Tibial artery (tissue), 4 donors: Measurements from ENCODE around the gene WDR48.
A peak's percentile ranks its signal among the peaks of the same experiment; 100 is the strongest.

Experiments used
- DNase-seq, 2 donors: peaks; one replicate each; pipeline ENCODE4 v3.0.0-alpha.2; 2019
- H3K27ac ChIP-seq, 2 donors: fragments of 200-600 bp; sonication (generic) in 1 of 2; 1 replicate in 1 of 2; 2 replicates in 1 of 2; pipeline ENCODE4 v1.5.1; 2018 to 2019; ENCODE audit warnings: mild to moderate bottlenecking in 1 of 2
- H3K27me3 ChIP-seq, 2 donors: fragments of 200-600 bp; sonication (generic) in 1 of 2; one replicate each; pipeline versions ENCODE4 v1.5.1 to v1.6.0; 2016 to 2019
- H3K36me3 ChIP-seq, 3 donors: fragments of 200-600 bp; sonication (generic) in 2 of 3; one replicate each; pipeline ENCODE4 v1.5.1; 2016 to 2019; ENCODE audit warnings: mild to moderate bottlenecking in 2 of 3
- H3K4me1 ChIP-seq, 4 donors: fragments of 200-600 bp; sonication (generic) in 2 of 4; 1 replicate in 3 of 4; 2 replicates in 1 of 4; pipeline ENCODE4 v1.5.1; 2016 to 2019
- H3K4me3 ChIP-seq, 2 donors: fragments of 200-600 bp; sonication (generic) in 1 of 2; 1 replicate in 1 of 2; 2 replicates in 1 of 2; pipeline ENCODE4 v1.5.1; 2018 to 2019; ENCODE audit warnings: mild to moderate bottlenecking in 2 of 2
- H3K9me3 ChIP-seq, 3 donors: fragments of 200-600 bp; sonication (generic) in 1 of 3; one replicate each; pipeline ENCODE4 v1.5.1; 2016 to 2019
- intact Hi-C: fragments of 100-400 bp; cut with DNase I; formaldehyde crosslinking; loops from one replicate; pipeline ENCODE4 v1.15.0; 2023; ENCODE audit warnings: low total_unique reads
- TF ChIP-seq, protein P1 (sequence below), 2 experiments: fragments of 200-600 bp in 1 of 2; fragments of 450-650 bp in 1 of 2; IDR thresholded peaks; one replicate each; pipeline ENCODE4 v1.5.1; 2017 to 2019; ENCODE audit warnings: antibody characterized with exemption in 2 of 2, mild to moderate bottlenecking in 1 of 2, moderate library complexity in 1 of 2

WDR48 gene

DNA sequence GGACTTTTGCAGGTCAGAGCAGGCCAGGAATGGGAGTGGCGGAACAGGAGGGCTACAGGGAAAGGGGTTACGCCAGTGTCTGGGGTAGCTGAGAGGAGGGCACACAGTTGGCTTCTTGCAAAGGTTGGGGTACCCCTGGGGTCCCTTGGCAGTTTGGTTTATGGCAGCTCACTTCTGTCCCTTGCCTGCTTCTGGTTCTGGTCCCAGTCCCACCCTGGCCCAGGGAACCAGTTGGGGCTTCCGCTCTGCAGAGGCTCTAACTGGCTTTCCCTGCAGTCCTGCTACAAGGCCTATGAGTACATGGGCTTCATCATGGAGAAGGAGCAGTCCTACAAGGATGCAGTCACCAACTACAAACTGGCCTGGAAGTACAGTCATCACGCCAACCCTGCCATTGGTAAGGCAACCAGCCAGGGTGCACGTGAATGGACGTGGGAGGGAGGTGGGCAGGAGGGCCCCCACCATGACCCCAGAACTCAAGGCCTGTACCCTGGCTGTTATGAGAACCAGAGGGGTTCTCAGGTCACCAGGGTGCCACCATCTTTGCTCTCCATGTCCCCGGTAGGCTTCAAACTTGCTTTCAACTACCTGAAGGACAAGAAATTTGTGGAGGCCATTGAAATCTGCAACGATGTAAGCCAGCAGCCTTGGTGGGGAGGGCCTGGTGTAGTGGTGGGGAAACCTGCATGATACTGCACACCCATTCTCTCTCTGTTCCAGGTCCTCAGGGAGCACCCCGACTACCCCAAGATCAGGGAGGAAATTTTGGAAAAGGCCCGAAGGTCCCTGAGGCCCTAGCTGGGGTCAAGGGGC is 86.4 kb downstream of the WDR48 start:
- H3K36me3 ChIP-seq: peaks cover 13 to 71% (median 40%) of the 10 kb centered on the region in 3 donors
- intact Hi-C loops: no loop called here
- TF ChIP-seq, protein P1, sequence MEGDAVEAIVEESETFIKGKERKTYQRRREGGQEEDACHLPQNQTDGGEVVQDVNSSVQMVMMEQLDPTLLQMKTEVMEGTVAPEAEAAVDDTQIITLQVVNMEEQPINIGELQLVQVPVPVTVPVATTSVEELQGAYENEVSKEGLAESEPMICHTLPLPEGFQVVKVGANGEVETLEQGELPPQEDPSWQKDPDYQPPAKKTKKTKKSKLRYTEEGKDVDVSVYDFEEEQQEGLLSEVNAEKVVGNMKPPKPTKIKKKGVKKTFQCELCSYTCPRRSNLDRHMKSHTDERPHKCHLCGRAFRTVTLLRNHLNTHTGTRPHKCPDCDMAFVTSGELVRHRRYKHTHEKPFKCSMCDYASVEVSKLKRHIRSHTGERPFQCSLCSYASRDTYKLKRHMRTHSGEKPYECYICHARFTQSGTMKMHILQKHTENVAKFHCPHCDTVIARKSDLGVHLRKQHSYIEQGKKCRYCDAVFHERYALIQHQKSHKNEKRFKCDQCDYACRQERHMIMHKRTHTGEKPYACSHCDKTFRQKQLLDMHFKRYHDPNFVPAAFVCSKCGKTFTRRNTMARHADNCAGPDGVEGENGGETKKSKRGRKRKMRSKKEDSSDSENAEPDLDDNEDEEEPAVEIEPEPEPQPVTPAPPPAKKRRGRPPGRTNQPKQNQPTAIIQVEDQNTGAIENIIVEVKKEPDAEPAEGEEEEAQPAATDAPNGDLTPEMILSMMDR (IDR thresholded peaks at IDR 0.05): no peak

DNA sequence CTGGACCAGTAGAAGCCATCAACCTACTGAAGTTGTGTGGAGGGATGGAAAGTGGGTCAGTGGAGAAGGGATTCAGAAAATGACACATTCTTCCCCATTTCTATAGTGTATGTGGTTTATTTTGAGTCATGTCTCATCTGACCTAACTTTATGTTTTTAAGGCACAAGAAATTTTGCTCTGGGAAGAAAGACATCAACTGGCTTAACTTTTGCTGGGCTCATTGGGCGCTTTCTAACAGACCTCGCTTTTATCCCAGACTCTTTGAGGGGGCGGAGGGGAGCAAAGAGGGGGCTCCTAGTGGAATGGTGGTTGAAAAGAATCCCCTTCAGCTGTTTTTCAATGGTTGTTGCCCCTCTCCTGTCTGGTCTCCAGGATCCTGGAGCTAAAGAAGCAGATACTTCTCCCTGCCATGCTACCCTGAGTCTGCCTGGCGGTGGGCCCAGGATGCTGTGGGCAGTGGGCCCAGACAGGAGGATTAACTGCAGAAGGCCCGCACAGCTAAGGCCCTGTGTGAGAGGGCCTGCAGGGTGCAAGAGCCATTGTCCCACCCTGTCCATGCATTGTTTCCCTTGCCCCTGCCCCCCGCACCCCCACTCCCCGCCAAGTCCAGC is 87.1 kb downstream of the WDR48 start:
- H3K36me3 ChIP-seq: peaks cover 20 to 74% (median 47%) of the 10 kb centered on the region in 3 donors
- TF ChIP-seq, protein P1 (IDR thresholded peaks at IDR 0.05): no peak

More for the DNA sequence above, 86.4 kb downstream of the WDR48 start:
- Histone ChIP-seq H3K9me3 (no peaks in the 10 kb centered on the region), H3K4me1 (peaks cover 0 to 50% (median 38%) of the 10 kb centered on the region in 4 donors), H3K27ac (peak overlapping the region; percentile 29 to 45), H3K4me3 (no peak overlapping the region), H3K27me3 (no peaks in the 10 kb centered on the region)
- DNase-seq: peak in 1 of 2 donors; percentile 16

DNA sequence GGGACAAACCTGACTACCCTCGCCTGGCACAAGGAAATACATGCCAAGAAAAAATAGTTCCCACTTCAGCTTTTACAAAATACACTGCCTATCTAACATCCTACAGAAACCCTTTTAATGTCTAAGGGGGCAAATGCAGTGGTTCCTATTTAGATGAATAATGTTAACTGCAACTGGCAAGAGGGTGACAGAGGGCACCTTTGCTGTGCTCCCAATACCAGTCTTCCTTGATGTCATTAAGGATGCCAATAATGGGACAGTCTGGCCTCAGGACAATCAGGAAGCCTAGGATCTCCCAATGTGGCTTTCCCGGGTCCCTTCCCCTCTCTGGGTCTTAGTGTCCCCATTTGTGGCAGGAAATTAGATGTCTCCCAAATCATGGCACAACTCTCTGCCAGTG is 87.6 kb downstream of the WDR48 start:
- DNase-seq: peak in 1 of 2 donors; percentile 4

More for the DNA sequence above, 87.1 kb downstream of the WDR48 start:
- Histone ChIP-seq H3K4me3 (no peak overlapping the region), H3K4me1 (peaks cover 0 to 56% (median 41%) of the 10 kb centered on the region in 4 donors), H3K27ac (peak overlapping the region; percentile 29 to 45), H3K27me3 (no peaks in the 10 kb centered on the region), H3K9me3 (no peaks in the 10 kb centered on the region)
- intact Hi-C loops: no loop called here
- DNase-seq: peak; percentile 25 to 81

DNA sequence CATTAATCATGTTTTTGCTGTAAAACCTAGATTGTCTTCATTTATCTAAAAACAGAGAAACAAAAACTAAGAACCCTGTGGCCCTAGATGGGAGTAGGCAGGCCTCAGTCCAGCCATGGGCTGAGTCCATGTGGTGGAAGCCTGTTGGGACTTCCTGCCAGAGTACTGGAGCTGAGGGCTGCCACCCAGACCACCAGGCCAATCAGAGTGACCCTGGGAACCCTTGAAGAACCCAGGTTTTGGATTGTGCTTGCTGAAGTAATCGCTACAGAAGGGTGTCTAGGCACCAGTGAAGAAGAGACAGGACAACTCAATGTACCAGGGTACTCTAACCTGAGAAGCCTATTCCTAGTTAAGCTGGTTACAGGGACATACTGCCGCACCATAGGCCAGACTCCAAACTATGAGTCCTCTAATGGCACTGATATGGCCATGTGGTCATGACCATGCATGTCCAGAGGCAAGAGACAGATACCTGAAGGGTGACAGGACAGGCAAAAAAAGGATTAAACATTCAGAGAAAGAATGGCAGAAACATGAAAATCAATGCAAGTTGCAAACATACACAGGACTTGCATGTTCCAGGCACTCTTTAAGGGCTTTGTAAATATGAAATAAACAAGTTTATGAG is 88.6 kb downstream of the WDR48 start:
- TF ChIP-seq, protein P1 (IDR thresholded peaks at IDR 0.05): no peak
- intact Hi-C loops: no loop called here
- H3K4me3 ChIP-seq: no peak overlapping the region
- DNase-seq: no peak
- peak overlapping the region; percentile 45 to 61 for H3K27ac ChIP-seq
- H3K27me3 ChIP-seq: no peaks in the 10 kb centered on the region
- no peaks in the 10 kb centered on the region for H3K9me3 ChIP-seq
- H3K36me3 ChIP-seq: peaks cover 34 to 76% (median 63%) of the 10 kb centered on the region in 3 donors
- peaks cover 0 to 65% (median 43%) of the 10 kb centered on the region in 4 donors for H3K4me1 ChIP-seq

More for the DNA sequence above, 87.6 kb downstream of the WDR48 start:
- TF ChIP-seq, protein P1 (IDR thresholded peaks at IDR 0.05): no peak
- intact Hi-C loops: no loop called here
- peaks cover 25 to 74% (median 53%) of the 10 kb centered on the region in 3 donors for H3K36me3 ChIP-seq
- H3K27me3 ChIP-seq: no peaks in the 10 kb centered on the region
- H3K4me3 ChIP-seq: no peak overlapping the region
- peak overlapping the region; percentile 29 to 45 for H3K27ac ChIP-seq
- peaks cover 0 to 61% (median 41%) of the 10 kb centered on the region in 4 donors for H3K4me1 ChIP-seq
- H3K9me3 ChIP-seq: no peaks in the 10 kb centered on the region

DNA sequence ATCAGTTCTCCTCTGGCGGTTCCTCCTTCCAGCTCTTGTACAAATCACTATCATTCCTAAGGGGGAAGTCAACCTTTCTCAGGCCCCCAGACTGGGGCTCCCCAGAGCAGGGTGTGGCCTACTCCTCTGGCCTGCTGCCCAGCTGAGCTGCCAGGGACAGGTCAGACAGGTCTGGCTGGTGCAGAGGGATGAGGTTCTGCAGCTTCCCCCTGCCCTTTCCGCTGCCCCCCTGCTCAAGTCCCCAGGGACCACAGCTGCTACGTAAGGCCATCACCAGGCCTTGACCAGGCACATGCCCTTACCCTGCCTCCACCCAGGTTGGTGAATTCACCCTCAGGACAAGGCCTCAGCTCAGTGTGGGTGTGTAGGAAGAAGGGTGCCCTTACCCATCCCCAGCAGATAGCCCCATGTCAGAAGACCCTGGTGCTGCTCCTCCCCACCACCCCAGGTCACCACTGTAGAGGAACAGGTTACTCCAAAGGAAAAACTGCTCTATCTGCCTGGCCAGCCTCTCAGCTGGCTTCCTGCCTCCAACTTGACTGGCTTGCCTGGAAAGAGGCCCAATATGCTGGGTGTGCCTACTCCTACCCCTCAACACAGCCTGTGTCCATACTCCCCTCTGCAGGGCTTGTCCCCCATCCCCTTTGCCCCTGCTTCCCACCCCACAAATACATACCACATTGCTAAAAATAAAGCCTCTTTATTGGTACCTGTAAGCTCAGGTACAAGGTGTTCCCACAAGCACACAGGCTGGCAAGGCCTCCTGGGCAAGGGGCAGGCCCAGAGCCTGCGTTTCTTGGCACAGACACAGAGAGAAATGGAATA is 89.6 kb downstream of the WDR48 start:
- Histone ChIP-seq H3K4me1 (peaks cover 0 to 75% (median 51%) of the 10 kb centered on the region in 4 donors), H3K27me3 (no peaks in the 10 kb centered on the region), H3K4me3 (no peak overlapping the region), H3K36me3 (peaks cover 34 to 84% (median 72%) of the 10 kb centered on the region in 3 donors), H3K9me3 (no peaks in the 10 kb centered on the region), H3K27ac (peak overlapping the region; percentile 56 to 61)
- DNase-seq: peak; percentile 20 to 78
- intact Hi-C loops: no loop called here
- TF ChIP-seq, protein P1 (IDR thresholded peaks at IDR 0.05): no peak
